ENCODE results near the gene LYSMD4.

LYSMD4 gene

GRCh38 chr15:99703603-99704443, 29.4 kb downstream of the LYSMD4 start:
- DNase-seq: peak; percentile 18 to 26

GRCh38 chr15:99702895-99703602, 30.2 kb downstream of the LYSMD4 start:
- DNase-seq: no peak

DNA sequence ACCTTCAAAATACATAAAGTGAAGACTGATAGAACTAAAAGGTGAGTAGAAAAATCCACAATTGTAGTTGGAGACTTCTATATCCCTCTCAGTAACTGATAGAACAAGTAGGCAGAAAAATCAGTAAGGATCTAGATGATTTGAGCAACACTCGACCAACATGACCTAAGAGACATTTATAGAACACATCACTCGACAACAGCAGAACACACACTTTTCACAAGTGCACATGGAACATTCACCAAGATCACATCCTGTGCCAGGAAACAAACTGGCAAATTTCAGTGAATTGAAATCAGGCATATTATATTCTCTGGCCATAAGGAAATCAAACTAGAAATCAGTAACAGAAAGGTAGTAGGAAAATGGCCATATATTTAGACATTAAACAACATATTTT, 37.1 kb downstream of the LYSMD4 start:
- DNase-seq: no peak

- no peak for DNase-seq
These were observed 40.4 kb downstream of the LYSMD4 start for GRCh38 chr15:99692825-99693224.

GRCh38 chr15:99686290-99686689, 46.9 kb downstream of the LYSMD4 start:
- no peak for DNase-seq

DNA sequence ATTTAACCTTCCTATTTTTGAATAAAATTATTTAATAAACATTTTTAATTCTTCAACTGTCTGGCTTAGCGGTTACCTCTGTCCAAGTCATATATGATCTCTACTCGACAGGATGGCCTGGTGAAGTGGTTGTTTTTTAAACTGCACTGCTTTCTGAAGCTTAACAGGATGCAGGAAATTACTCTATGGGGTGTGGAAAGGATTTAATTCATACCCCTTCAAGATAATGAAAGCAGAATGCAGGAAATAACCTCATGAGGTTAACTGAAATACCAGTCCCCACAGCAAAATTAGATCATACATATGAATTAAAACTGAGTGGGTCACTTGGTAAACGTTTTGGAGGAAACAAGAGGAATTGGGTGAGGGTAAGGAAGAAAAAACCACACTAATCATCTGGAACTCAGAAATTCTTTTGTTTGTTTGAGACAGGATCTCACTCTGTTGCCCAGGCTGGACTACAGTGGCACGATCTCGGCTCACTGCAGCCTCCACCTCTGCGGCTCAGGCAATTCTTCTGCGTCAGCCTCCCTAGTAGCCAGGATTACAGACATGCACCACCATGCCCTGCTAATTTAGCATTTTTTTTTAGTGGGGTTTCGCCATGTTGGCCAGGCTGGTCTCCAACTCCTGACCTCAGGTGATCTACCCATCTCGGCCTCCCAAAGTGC, 50.1 kb downstream of the LYSMD4 start:
- DNase-seq: no peak

GRCh38 chr15:99682455-99682854, 50.8 kb downstream of the LYSMD4 start:
- no peak for DNase-seq

DNA sequence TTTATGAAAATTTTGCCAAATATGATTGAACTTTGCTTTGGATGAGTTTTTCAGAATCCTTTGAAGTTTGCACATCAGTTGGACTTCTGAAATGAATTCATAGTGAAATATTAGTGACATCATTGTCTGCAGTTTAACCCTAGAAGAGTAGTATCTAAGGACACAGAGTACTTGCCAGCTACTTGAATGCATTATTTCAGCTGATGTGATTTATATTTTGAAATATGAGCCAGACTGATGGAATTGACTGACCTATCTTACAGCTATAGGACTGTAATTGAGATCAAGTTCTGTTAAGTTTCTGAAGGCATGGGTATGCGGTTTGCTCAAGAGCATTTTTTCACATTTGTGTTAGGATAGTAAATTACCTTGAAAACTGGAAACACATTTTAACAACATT, 51.2 kb downstream of the LYSMD4 start:
- no peak for DNase-seq

GRCh38 chr15:99680276-99680675, 53.0 kb downstream of the LYSMD4 start:
- DNase-seq: no peak

- DNase-seq: no peak
These were observed 55.6 kb downstream of the LYSMD4 start for GRCh38 chr15:99677540-99678134.

Measured in SHP77 (cell line).